Activated CD8-positive, alpha-beta memory T cell treated with anti-CD3 and anti-CD28 coated beads for 24 hours (primary cell): Measurements from ENCODE around the gene DDX51.
"Not testable (repeated sequence)": the region's sequence is repeated elsewhere in the genome, so short reads cannot be mapped to it uniquely, and the experiment has no call there.

Experiments used
- DNase-seq: peaks from one replicate; pipeline ENCODE4 v3.0.0-alpha.2; 2020

Gene DDX51

DNA sequence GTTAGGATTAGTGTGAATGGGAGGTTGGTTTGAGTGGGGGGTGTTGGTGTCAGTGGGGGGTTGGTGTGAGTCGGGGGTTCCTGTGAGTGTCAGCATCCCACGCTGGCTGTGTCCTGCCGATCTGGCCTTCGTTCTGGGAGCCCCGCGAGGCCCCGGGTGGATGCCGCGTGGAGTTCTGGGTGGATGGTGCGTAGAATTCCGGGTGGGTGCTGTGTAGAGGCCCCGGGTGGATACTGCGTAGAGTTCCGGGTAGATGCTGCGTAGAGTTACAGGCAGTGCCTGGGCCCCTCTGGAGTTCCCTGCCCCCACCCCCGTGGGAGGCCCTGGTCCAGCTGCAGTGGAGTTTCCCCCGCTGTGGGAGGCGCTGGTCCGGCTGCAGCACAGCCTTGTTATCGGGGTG lies 8.8 kb upstream of the DDX51 start:
- no peak for DNase-seq

DNA sequence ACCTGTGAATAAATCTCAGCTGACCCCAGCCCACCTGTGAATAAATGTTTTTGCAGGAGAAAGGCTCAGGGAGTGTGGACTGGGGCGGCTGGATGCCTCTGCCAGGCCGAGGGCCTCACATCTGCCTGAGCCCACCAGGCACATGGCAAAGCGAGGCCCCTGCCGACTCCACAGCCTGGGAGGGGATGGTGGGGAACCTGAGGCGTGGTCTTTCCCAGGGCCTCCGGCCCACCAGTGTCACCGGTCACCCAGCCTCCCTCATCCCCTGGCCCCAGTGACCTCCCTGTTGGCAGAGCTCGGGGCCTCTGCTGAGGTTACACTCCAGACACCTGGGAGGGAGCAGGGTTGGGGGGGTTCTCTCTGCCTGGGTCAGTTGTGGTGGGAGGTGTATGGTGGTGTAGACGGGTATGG lies 8.3 kb upstream of the DDX51 start:
- no peak for DNase-seq

DNA sequence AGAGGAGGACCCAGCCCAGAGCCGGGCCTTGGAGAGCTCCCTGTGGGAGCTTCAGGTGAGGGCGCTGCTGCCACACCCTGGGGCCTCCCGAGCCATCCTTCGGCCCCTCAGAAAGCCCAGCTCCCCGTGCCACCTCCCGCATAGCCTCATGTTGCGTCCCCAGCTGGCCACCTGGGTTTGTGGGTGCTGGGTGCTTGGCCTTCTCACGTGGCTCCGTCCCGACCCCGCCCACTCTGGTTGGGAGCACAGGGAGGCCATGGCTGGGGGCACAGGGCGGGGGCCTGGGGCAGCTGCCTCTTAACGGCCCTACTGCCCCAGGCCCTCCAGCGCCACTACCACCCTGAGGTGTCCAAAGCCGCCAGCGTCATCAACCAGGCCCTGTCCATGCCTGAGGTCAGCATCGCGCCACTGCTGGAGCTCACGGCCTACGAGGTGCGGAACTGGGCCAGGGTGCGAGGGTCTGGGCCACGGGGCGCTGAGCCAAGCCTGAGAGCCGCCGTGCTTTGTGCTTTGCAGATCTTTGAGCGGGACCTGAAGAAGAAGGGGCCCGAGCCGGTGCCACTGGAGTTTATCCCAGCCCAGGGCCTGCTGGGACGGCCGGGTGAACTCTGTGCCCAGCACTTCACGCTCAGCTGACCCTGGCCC lies 7.8 kb upstream of the DDX51 start:
- DNase-seq, result no peak

DNA sequence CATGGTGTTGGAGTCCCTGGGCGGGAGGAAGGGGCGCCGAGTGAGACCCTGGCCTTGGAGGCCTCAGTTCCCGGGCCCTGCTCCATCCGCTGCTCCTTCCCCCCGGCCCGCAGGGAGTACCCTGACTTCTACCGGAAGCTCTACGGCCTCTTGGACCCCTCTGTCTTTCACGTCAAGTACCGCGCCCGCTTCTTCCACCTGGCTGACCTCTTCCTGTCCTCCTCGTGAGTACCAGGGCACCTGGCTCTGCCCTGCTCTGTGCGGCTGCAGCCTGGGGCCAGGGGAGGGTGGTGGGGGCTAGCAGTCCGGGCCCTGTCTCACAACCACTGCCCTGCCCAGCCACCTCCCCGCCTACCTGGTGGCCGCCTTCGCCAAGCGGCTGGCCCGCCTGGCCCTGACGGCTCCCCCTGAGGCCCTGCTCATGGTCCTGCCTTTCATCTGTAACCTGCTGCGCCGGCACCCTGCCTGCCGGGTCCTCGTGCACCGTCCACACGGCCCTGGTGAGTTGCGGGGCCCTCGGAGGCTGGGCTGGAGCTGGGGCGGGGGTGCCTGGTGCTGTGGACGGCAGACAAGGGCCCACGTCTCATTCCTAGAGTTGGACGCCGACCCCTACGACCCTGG lies 7.1 kb upstream of the DDX51 start:
- no peak for DNase-seq

DNA sequence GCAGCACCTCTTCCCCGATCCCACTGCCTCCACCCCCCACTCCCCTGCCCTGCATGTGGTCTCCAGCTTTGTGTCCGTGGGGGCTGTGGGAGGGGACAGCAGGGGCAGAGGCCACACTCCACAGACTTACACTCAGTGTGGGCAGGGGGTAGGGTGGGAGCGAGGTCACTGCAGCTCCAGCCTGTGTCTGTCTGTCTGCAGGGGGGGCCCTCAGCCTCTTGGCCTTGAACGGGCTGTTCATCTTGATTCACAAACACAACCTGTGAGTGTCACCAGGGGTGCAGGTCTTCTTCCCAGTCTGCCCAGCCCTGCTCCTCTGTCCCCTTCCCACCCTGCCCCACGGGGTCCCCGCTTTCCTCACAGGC lies 6.6 kb upstream of the DDX51 start:
- DNase-seq, result no peak

DNA sequence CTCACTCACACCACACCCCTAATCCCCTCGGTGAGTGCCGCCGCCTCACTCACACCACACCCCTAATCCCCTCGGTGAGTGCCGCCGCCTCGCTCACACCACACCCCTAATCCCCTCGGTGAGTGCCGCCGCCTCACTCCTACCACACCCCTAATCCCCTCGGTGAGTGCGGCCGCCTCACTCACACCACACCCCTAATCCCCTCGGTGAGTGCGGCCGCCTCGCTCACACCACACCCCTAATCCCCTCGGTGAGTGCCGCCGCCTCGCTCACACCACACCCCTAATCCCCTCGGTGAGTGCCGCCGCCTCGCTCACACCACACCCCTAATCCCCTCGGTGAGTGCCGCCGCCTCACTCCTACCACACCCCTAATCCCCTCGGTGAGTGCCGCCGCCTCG lies 5.4 kb upstream of the DDX51 start:
- DNase-seq, result not testable (repeated sequence)

DNA sequence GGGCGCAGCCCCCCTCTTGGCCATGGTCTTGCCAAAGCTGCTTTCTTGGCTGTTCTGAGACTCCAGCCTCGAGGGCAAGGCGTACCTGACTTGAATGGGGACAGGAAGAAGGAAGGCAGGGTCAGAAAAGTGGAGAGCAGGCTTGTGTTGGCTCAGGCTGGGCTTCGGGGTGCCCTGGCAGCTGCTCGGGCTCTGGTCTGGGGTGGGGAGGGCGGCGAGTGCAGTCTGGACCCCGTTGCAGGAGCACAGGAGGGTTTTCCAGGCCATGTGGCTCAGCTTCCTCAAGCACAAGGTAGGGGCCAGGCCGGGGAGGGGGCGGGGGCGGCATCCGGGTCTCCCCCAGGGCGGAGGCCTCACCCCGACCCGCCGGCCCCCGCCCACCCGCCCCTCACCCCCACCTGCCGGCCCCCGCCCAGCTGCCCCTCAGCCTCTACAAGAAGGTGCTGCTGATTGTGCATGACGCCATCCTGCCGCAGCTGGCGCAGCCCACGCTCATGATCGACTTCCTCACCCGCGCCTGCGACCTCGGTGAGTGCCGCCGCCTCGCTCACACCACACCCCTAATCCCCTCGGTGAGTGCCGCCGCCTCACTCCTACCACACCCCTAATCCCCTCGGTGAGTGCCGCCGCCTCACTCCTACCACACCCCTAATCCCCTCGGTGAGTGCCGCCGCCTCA lies 4.4 kb upstream of the DDX51 start:
- DNase-seq, result no peak

DNA sequence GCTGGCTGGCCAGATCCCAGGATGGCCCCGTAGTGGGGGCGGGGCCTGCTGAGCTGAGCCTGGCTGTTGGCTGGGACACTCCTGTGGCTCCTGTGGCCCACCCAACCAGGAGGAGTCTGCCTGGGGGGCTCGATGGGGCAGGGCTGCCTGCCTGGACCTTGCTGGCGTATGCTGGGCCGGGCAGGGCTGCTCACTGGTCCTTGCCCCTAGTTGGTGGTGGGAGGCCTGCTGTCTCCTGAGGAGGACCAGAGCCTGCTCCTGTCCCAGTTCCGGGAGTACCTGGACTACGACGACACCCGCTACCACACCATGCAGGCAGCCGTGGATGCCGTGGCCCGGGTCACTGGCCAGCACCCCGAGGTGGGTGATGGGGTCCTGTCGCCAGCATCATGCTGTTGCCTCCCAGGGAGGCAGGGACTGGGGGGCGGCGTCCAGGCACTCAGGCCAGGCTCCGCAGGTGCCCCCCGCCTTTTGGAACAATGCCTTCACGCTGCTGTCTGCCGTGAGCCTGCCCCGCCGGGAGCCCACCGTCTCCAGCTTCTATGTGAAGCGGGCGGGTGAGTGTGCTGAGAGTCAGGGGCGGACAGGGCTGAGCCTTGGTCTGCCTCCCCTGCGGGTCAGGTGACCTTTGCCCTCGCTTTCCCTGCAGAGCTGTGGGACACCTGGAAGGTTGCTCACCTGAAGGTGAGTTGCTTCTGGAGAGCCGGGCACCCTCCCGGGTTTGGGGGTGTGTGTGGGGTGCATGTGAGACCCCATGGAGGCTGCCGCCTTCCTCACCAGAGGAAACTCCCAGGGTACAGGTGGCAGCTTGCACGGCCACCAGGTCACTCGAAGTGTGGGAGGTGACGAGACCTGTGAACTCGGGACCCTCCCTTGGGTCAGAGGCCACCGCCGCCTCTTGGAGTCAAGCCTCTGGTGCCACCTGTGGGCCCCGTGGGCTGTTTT lies 3.6 kb upstream of the DDX51 start:
- DNase-seq, result no peak

DNA sequence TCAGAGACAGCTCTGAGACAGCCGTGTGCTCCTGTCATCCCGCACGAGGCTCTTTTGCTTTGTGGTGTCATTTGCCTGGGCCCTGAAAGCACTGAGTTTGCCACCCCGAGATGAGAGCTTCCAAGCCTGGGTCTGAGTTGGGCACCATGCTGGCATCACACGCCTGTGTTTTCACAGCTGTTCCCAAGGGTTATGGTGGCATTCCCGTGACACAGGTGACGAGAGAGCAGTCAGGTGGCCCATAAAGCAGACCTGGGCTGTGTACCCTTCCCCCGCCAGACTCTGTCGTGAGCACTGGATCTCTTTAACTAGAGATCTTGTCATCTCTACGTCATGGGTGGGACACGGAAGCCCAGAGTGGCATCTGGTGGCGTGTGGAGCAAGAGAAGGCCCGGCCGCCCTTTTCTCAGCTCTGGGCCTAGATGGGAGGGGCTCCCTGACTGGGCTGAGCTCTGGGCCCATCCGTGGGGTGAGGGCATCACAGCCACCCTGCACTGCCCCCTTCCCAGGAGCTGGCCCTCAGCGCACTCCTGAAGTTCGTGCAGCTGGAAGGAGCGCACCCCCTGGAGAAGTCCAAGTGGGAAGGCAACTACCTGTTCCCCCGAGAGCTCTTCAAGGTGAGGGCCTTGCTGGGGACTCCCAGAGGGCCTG lies 2.8 kb upstream of the DDX51 start:
- DNase-seq, result no peak

DNA sequence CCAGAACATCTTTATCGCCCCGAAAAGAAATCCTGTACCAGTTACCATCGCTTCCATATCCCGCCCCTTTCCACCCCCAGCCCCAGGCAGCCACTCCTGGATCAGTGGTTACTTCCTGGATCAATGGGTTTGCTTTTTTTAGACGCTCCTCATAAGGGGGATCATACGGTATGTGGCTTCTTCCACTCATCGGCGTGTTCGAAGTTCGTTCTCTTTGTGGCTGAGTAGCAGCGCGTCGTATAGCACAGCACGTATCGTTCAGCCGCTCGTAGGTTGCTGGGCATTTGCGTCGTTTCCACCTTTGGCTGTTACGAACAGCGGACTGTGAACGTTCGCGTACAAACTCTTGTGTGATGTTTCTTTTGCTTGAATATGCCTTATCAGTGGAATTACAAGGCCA lies 2.0 kb upstream of the DDX51 start:
- no peak for DNase-seq

DNA sequence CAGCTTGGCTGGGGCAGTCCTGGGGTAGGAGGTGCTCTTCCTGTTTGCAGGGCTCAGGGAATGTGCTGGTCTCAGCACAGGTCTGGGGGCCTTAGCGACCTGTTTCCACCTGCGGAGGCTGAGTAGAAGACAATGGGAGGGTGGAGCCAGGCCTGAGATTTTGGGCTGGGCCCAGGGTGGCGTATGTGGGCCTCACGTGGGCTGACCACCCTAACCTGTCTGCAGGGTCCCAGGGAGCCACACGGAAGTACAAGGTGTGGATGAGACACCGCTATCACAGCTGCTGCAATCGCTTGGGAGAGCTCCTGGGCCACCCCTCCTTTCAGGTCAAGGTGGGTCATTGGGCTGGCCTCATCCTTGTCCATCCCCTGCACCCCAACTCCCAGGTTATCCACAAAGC lies 1.2 kb upstream of the DDX51 start:
- DNase-seq, result no peak

DNA sequence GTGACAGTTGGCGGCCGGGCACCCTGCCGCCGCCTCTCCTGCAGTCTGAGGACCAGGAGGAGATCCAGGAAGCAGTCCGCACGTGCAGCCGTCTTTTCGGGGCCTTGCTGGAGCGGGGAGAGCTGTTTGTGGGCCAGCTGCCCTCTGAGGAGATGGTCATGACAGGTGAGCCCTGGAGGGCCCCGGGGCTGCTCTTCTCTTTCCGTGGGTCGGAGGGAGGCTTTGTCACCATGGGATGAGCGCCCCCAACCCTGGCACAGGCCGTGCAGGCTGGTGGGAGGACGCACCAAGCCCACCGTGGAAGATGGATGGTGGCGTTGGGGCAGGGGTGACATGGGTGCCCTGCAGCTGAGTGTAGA lies 670 bp upstream of the DDX51 start:
- DNase-seq, result no peak

DNA sequence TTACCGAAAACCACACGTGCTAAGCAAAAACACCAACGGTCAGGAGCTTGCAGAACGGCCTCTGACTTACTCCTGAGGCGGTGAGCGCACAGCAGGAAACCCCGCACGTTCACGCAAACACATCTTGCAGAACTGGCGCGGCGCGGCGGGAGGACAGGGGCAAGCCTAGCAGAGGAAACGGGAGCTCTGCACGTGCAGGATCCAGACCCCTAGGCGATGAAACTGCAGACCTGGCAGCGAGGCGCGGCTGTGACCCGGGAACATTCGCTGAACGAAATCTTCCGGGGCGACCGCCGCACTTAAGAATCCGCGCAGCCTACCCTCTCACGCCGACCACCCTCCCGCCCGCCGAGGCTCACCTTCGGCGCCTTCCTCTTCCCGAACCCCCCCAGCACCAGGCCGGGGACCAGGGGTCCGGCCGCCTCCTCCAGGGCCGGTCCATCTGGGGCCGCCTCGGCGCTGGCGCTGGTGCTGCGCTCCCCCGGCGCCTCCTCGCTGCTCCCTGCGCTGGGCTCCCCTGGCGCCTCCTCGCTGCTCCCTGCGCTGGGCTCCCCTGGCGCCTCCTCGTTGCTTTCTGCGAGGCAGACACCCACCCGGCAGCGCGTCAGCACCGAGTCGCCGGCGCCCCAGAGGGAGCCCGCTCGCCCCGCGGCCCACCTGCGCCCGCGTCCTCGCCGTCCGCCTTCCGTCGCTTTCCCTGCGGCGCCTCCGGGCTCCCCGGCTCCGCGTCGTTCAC lies 615 bp downstream of the DDX51 start:
- DNase-seq, result no peak

DNA sequence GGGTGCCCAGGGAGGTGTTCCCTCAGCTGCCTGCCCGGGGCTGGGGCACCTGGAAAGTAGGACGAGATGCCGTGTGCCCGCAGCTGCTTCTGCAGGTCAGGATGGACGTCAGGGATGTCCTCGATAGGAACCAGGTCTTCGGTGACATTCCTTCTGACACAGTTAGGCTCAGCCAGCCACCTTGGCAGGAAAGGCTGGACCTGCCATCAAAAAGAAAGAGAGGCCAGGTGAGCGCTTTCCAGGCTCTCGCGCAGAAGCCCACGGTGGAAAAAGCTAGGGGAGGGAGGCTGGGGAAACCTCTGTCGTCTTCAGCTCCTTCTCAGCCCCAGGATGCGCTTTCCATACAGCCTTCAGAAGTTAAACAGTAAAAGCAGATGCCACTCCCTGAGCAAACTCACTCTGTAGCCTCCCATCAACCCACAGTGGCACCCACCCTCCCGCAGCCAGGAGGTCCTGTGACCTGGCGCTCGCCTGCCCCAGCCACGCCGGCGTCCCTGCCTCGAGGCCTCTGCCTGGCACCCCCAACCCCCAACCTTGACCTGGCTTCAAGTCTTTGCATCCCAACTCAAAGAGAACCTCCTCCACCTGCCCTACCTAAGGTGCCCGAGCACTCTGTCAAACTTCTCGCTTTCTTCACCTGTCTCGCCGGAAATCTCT lies 1.3 kb downstream of the DDX51 start:
- DNase-seq, result no peak

DNA sequence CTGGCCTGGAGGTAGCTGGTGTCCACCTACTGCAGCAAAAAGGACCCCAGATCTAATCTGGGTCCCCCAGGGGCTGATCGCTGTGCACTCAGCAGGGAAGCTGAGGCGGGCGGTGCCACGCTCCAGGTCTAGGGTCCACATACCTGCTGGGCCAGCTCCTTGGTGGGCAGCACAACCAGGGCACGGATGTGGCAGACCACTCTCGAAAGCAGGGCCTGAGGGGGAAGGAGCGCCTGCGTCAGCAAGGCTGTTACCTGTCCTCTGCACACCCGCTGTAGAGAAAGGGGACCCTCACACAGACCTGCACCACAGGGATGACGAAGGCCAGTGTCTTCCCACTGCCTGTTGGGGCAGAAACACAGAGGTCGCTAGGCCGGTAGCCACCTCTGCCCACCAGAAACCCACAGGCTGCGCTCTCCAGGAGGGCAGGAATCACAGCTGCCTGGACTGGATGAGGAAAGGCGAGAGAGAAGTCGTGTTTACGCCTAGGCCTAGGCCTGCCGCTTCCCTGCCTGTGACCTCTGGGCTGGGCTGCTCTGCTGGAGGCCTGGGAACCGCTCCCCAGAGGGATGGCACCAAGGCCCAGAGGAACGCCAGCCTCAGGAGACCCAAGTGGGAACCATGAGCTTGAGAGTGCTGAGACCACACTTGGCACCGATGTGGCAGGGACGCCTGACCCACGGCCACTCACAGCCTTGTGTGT lies 2.0 kb downstream of the DDX51 start:
- DNase-seq, result no peak

DNA sequence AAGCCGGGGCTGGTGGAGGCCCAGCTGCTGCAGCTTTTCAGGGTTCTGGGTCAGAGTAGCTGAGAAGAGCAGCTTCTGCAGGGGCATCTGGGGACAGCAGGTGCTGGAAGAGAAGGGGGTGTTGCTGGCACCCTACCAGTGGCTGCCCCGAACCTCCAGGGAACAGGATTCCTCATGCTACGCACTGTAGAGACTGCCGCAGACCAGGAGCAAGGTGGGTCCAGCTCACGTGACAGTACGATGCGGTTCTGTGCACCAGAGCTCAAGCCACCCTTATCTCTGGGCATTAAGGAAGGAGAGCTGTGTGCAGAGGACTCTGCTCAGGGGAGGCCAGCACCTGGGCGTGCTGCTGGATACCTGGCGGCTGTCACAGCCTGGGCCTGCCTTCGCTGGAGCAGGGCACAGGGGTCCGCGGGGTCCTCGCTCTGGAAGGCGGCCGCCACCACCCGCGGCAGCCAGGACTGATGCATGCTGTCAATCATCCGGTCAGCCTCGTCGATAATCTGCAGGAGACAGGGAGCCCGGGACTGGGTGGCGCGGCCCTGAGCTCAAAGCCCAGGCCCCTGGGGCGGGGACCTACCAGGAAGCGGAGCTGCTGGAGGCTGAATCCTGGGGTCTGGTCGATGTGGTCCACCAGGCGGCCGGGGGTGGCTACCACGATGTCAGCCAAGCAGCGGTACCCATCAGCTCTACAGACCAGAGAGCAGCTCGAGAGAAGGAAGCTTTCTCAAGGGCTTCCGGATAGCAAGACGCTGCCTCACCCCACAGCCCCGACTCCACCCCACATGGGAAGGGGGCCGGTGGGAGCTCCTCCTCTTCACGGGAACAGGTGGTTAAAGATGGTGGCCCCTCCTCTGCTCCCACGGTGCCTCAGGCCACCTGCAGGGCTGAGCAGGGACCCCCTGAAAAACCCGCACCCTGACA lies 2.9 kb downstream of the DDX51 start:
- no peak for DNase-seq

DNA sequence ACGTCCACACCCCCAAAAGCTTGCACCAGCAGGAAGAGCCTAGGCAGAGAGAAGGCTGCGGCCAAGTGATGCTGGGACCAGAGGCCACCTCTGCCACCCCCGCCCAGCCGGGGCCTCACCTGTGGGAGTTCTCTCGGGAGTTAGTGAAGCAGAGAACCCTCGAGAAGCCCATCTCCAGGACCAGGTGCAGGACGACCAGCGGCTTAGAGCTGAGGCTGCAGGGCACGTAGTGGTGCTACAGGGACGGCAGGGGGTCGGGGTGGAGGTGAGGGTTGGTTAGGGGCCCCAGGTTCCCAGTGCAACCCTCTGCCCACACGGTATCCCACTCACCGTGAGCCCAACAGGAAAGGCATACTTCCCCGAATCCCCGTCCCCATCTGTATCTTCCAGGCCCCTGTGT lies 3.6 kb downstream of the DDX51 start:
- DNase-seq, result no peak

DNA sequence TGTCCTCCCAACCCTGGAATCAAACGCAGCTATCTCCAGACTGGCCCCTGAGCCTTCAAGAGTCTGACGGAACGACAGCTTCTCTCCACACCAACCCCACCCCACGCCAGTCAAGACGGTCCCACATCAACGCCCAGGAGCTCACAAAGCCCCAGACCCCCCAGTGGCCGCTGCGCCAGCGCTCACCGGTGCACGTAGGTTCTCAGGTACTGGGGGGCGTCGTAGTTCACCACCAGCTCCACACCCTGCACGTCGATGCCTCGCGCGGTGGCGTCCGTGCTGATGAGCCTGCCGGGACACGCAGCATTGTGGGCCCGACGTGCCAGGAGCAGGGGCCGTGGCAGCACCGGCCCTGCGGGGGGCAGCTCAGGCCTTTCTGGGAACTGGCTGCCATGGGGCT lies 4.2 kb downstream of the DDX51 start:
- DNase-seq, result no peak

DNA sequence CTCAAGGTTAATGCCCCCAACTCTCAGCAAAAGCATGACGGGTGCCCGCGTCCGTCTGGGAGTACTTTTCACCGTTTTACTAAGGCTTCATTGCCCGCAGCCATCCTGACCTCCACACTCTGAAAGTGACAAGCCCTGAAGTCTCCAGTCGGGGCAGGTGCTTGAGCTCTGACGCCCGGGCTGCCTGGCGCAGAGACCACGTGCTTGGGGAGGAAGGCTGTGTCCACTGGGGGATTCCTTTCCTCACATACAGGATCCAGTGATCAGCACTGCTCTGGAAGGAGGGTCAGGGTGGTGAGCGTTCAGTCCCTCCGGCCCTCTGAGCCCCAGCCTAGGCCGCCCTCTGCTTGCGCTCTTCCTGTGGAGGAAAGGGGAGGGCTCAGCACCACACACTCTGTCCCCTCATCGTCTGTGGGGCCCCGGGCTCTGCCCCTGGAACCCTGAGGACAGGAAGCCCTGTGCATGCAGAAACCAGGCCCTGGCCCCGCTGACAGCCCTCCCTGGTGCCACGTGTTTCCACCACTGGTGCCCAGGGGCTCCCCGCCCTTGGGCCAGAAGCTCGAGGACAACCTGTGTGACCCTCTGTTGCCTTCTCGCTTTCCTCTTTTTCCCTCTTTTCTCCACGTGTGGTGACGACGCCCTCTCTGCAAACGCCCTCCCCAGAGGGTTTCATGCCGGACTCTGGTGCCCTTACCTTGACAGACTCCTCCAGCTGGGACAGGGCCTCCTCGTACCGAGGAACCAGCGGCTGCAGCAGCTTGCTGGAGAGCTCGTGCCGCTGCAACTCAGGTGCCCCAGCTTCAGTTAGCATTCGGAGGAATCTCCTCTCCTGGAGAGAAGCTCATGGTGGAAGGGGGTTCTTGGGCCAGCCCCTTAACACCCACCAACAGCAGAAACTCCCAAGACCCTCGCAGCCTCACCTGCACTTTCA lies 4.9 kb downstream of the DDX51 start:
- no peak for DNase-seq
